OCI-LY7 (cell line): ENCODE results near the gene CFAP74. TPM values are rescaled to one million over a fixed set of nuclear protein-coding genes. Genes with fewer than 3 reads are reported as not detected.

Source experiments
- BruUV-seq: library from RNA; stranded (reverse); fragments of 400-500 nt; replicated peaks from 2 replicates; lab custom pipeline; 2021; lab: Mats Ljungman, UMichigan
- CTCF ChIA-PET: fragments of 300-600 bp; sonication (Branson Sonifier 250); formaldehyde crosslinking; loops from one replicate; lab custom pipeline; 2022; ENCODE audit warnings: antibody characterized with exemption; ENCODE audit not compliant: unreplicated experiment; lab: Charles Lee
- POLR2A ChIA-PET: fragments of 300-600 bp; sonication (Branson Sonifier 250); formaldehyde crosslinking; loops from one replicate; lab custom pipeline; 2022; ENCODE audit warnings: antibody characterized with exemption; lab: Charles Lee
- DNase-seq: peaks from one replicate; pipeline ENCODE4 v3.0.0-alpha.2; 2015; ENCODE audit warnings: low spot score
- H2AFZ ChIP-seq: fragments of 200-600 bp; sonication (generic), shearing (Covaris generic); 2 replicates; pipeline ENCODE4 v1.6.1; 2014; ENCODE audit warnings: mild to moderate bottlenecking, antibody characterized with exemption, low read length, moderate library complexity
- H3K27ac ChIP-seq: fragments of 200-600 bp; sonication (generic); 2 replicates; pipeline ENCODE4 v1.5.1; 2014; ENCODE audit warnings: mixed run types, low read depth, mild to moderate bottlenecking, moderate library complexity, low read length, inconsistent platforms; ENCODE audit not compliant: poor library complexity, severe bottlenecking
- H3K36me3 ChIP-seq: fragments of 200-600 bp; sonication (generic); 2 replicates; pipeline ENCODE4 v1.6.1; 2014; ENCODE audit warnings: mild to moderate bottlenecking, antibody characterized with exemption, low read length, moderate library complexity, mixed read lengths; ENCODE audit not compliant: insufficient read depth
- H3K4me1 ChIP-seq: fragments of 200-600 bp; sonication (generic); 2 replicates; pipeline ENCODE4 v1.5.1; 2014; ENCODE audit warnings: mild to moderate bottlenecking, low read length; ENCODE audit not compliant: insufficient read depth, poor library complexity, severe bottlenecking
- H3K4me2 ChIP-seq: fragments of 200-600 bp; sonication (generic); 2 replicates; pipeline ENCODE4 v1.6.1; 2014; ENCODE audit warnings: mild to moderate bottlenecking, low read length
- H3K4me3 ChIP-seq: fragments of 200-600 bp; sonication (generic); 2 replicates; pipeline ENCODE4 v1.5.1; 2014; ENCODE audit warnings: mild to moderate bottlenecking, low read depth, low read length; ENCODE audit not compliant: poor library complexity, severe bottlenecking
- H3K79me2 ChIP-seq: fragments of 200-600 bp; sonication (generic); 2 replicates; pipeline ENCODE4 v1.6.1; 2016; ENCODE audit warnings: low read depth, mild to moderate bottlenecking, low read length, moderate library complexity, mixed read lengths; ENCODE audit not compliant: insufficient read depth
- H3K9me2 ChIP-seq: fragments of 200-600 bp; sonication (generic); 2 replicates; pipeline ENCODE4 v1.6.1; 2016; ENCODE audit warnings: mild to moderate bottlenecking, low read length, mixed read lengths; ENCODE audit not compliant: insufficient read depth
- H3K9me3 ChIP-seq: fragments of 200-600 bp; sonication (generic); 2 replicates; pipeline ENCODE4 v1.6.1; 2014; ENCODE audit warnings: mild to moderate bottlenecking, mixed run types, low read length, mixed read lengths
- H4K20me1 ChIP-seq: fragments of 200-600 bp; sonication (generic); 2 replicates; pipeline ENCODE4 v1.6.1; 2014; ENCODE audit warnings: mild to moderate bottlenecking, antibody characterized with exemption, low read length, moderate library complexity, mixed read lengths; ENCODE audit not compliant: insufficient read depth
- EZH2phosphoT487 ChIP-seq: fragments of 200-600 bp; sonication (generic); IDR thresholded peaks from 2 replicates; pipeline ENCODE4 v1.6.1; 2018; ENCODE audit warnings: low read depth, borderline replicate concordance, mild to moderate bottlenecking, mixed run types, antibody characterized with exemption, low read length, moderate library complexity, mixed read lengths
- intact Hi-C: fragments of 100-400 bp; cut with micrococcal nuclease; formaldehyde crosslinking; loops from one replicate; pipeline ENCODE4 v1.10.0; 2022; ENCODE audit not compliant: unreplicated experiment
- total RNA-seq, 2 experiments: library from RNA; depleted of rRNA in 1 of 2; stranded (reverse); fragments of >200 nt in 1 of 2; shearing (Covaris generic) in 1 of 2; gene quantifications; 2 replicates each; pipeline ENCODE4 v1.2.3, GENCODE V29; 2014 to 2022
- TF ChIP-seq, protein P1 (sequence below): fragments of 200-600 bp; sonication (generic); conservative IDR thresholded peaks from 2 replicates; pipeline ENCODE4 v1.5.1; 2014; ENCODE audit warnings: mild to moderate bottlenecking, antibody characterized with exemption, low read length, moderate library complexity, mixed read lengths

The CFAP74 gene
- total RNA-seq, 2 experiments from 2014 or later = not detected

DNA sequence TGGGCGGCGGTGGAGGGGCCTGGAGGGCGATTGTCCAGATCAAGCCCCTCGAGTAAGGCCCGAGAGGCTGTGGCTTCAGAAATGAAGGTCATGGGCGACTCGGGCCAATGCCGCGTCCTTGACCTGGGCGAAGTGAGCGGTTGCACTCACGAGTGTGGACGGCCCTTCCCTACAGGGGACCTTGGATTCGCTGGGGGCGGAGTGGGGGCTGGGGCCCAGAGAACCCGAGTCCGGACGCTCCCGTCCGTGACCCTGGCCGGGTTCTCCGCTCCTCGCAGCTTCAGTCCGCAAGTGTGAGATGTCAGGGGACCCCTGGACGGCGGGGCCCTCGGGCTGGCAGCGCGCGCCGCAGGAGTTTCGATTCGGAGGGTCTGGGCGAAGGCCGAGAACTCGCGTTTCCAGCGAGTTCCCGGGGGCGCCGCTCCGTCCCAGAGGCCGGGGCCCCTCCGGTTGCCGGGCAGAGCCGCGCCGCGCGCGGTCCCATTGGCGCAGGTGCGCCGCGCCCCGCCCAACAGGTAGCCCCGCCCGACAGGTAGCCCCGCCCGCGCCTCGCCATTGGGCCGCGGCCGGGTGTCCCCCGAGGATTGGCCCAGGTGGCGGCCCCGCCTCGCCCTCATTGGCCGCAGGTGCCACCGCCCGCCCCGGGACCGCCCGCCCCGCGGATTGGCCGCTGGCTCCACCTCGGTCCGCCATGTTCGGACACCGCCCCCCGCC, 46.3 kb upstream of the CFAP74 start, which contains the start of gene PRKCZ:
Gene PRKCZ (plus strand): TSS at position 694 of the 714 bp plus-strand sequence. CDS start 220 bp downstream, outside the sequence.
- Histone ChIP-seq H4K20me1 (no peaks in the 10 kb centered on the region; the same call in 1 of the 2 replicates), H3K4me2 (peak within 1 kb of the TSS; percentile 95), H3K9me3 (no peaks in the 10 kb centered on the region), H2AFZ (peak within 1 kb of the TSS; percentile 85), H3K4me3 (peak within 1 kb of the TSS; percentile 73), H3K9me2 (no peaks in the 10 kb centered on the region), H3K27ac (no peak within 1 kb of the TSS), H3K36me3 (no peaks in the 10 kb centered on the region), H3K79me2 (no peaks in the 10 kb centered on the region), H3K4me1 (peaks cover 7% of the 10 kb centered on the region)
- ChIA-PET CTCF (no interaction called here), POLR2A (no interaction called here)
- TF ChIP-seq, protein P1, sequence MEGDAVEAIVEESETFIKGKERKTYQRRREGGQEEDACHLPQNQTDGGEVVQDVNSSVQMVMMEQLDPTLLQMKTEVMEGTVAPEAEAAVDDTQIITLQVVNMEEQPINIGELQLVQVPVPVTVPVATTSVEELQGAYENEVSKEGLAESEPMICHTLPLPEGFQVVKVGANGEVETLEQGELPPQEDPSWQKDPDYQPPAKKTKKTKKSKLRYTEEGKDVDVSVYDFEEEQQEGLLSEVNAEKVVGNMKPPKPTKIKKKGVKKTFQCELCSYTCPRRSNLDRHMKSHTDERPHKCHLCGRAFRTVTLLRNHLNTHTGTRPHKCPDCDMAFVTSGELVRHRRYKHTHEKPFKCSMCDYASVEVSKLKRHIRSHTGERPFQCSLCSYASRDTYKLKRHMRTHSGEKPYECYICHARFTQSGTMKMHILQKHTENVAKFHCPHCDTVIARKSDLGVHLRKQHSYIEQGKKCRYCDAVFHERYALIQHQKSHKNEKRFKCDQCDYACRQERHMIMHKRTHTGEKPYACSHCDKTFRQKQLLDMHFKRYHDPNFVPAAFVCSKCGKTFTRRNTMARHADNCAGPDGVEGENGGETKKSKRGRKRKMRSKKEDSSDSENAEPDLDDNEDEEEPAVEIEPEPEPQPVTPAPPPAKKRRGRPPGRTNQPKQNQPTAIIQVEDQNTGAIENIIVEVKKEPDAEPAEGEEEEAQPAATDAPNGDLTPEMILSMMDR = no peak
- no peak for TF ChIP-seq EZH2phosphoT487
- intact Hi-C loops = loop anchor here (5.0 kb wide), 1 partner anchor 108 kb away; no protein-coding TSS in a partner anchor
- BruUV-seq = no TSS peak
- DNase-seq = peak; percentile 94

DNA sequence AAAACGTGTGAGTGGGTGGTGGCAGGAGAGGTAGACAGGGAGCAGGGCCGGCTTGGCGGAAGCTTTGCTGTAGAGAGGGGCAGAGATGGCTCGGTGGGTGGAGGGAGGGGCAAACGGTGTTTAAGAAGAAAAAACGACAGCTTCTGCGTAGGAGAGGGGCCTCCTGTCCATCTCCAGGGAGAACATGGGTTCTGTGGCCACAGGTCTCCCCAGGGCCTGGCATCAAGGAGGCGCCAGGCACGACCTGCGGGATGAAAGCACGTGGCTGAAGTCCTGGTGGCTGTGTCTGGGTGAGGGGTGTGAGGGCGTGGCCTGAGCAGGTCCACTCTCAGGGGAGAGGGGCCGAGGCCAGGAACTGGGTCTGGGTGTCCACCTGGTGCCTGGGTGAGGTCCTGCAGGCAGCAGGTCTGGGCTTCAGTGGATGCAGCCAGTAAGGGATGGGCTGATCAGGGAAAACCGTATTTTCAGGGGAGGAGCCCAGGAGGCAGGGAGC, 45.7 kb upstream of the CFAP74 start:
- no TSS peak for BruUV-seq
- ChIA-PET CTCF (no interaction called here), POLR2A (no interaction called here)
- DNase-seq = peak; percentile 15
- Histone ChIP-seq H3K4me2 (peak overlapping the region; percentile 95), H2AFZ (peak overlapping the region; percentile 85), H3K79me2 (no peaks in the 10 kb centered on the region), H3K27ac (no peak overlapping the region), H3K4me3 (peak overlapping the region; percentile 73), H3K9me2 (no peaks in the 10 kb centered on the region), H4K20me1 (no peaks in the 10 kb centered on the region; the same call in 1 of the 2 replicates), H3K4me1 (peaks cover 7% of the 10 kb centered on the region), H3K36me3 (no peaks in the 10 kb centered on the region), H3K9me3 (no peaks in the 10 kb centered on the region)
- intact Hi-C loops = loop anchor here (5.0 kb wide), 1 partner anchor 107 kb away; no protein-coding TSS in a partner anchor
- TF ChIP-seq EZH2phosphoT487 = no peak
- TF ChIP-seq, protein P1 = no peak
